IMR-90 (cell line): Measurements from ENCODE around the gene TRPC4AP. TPM values are rescaled to one million over a fixed set of nuclear protein-coding genes. Genes with fewer than 3 reads are reported as not detected.

Experiments used
- ATAC-seq: fragments of 200-7000 bp; cut with Tn5 transposase; 2 replicates; pipeline ENCODE4 v1.9.1; 2020; ENCODE audit warnings: low read depth, mild to moderate bottlenecking, moderate library complexity
- BruUV-seq: library from RNA; stranded (reverse); fragments of 400-500 nt; replicated peaks from 2 replicates; lab custom pipeline; 2021; lab: Mats Ljungman, UMichigan
- CTCF ChIA-PET: fragments of 300-600 bp; formaldehyde crosslinking; extraction: SDS; loops from one replicate; lab custom pipeline; 2021; ENCODE audit warnings: antibody characterized with exemption; lab: Yijun Ruan, JAX
- POLR2A ChIA-PET: fragments of 300-600 bp; sonication (Branson Sonifier 250); formaldehyde crosslinking; loops from one replicate; lab custom pipeline; 2022; ENCODE audit warnings: antibody characterized with exemption; ENCODE audit not compliant: unreplicated experiment; lab: Charles Lee
- DNase-seq: peaks from one replicate; pipeline ENCODE4 v3.0.0; 2013
- H2AFZ ChIP-seq: replicated peaks from 2 replicates; pipeline ENCODE3; 2013; ENCODE audit warnings: low read length, mild to moderate bottlenecking; ENCODE audit not compliant: poor library complexity
- H2AK5ac ChIP-seq: 2 replicates; pipeline ENCODE4 v1.6.1; 2013; ENCODE audit warnings: low read depth, low read length, inconsistent platforms
- H2AK9ac ChIP-seq: replicated peaks from 2 replicates; pipeline ENCODE3; 2013; ENCODE audit warnings: mild to moderate bottlenecking, low read depth, low read length, moderate library complexity; ENCODE audit not compliant: poor library complexity
- H2BK120ac ChIP-seq: 2 replicates; pipeline ENCODE4 v1.6.1; 2013; ENCODE audit warnings: low read depth, low read length, inconsistent platforms
- H2BK15ac ChIP-seq: 3 replicates; pipeline ENCODE4 v1.6.1; 2013; ENCODE audit warnings: low read depth, low read length, inconsistent platforms
- H2BK20ac ChIP-seq: 2 replicates; pipeline ENCODE4 v1.6.1; 2013; ENCODE audit warnings: low read depth, mild to moderate bottlenecking, inconsistent platforms, low read length, moderate library complexity
- H2BK5ac ChIP-seq: 2 replicates; pipeline ENCODE4 v1.6.1; 2013; ENCODE audit warnings: mild to moderate bottlenecking, low read depth, low read length, inconsistent platforms; ENCODE audit not compliant: poor library complexity, severe bottlenecking
- H3K14ac ChIP-seq: replicated peaks from 2 replicates; pipeline ENCODE4 v1.6.1; 2013; ENCODE audit warnings: low read depth, low read length, inconsistent platforms
- H3K18ac ChIP-seq: 2 replicates; pipeline ENCODE4 v1.6.1; 2013; ENCODE audit warnings: low read depth, low read length, control low read depth
- H3K23ac ChIP-seq: 2 replicates; pipeline ENCODE4 v1.6.1; 2013; ENCODE audit warnings: low read depth, low read length, inconsistent platforms
- H3K27ac ChIP-seq: 2 replicates; pipeline ENCODE4 v1.5.1; 2013; ENCODE audit warnings: mild to moderate bottlenecking, control low read depth, low read length; ENCODE audit not compliant: insufficient read depth
- H3K27me3 ChIP-seq: 2 replicates; pipeline ENCODE4 v1.6.1; 2013; ENCODE audit warnings: low read length; ENCODE audit not compliant: control insufficient read depth, insufficient read depth
- H3K36me3 ChIP-seq: 2 replicates; pipeline ENCODE4 v1.6.1; 2013; ENCODE audit warnings: low read length, mixed read lengths; ENCODE audit not compliant: control insufficient read depth, insufficient read depth
- H3K4ac ChIP-seq: 2 replicates; pipeline ENCODE4 v1.6.1; 2013; ENCODE audit warnings: low read depth, low read length, inconsistent platforms
- H3K4me1 ChIP-seq: 2 replicates; pipeline ENCODE4 v1.6.1; 2013; ENCODE audit warnings: low read length, mixed read lengths; ENCODE audit not compliant: control insufficient read depth, insufficient read depth
- H3K4me2 ChIP-seq: 2 replicates; pipeline ENCODE4 v1.6.1; 2013; ENCODE audit warnings: low read depth, mild to moderate bottlenecking, control low read depth, low read length, moderate library complexity
- H3K4me3 ChIP-seq: 2 replicates; pipeline ENCODE4 v1.5.1; 2013; ENCODE audit warnings: low read depth, mild to moderate bottlenecking, control low read depth, low read length, moderate library complexity; ENCODE audit not compliant: insufficient read depth
- H3K56ac ChIP-seq: 2 replicates; pipeline ENCODE4 v1.6.1; 2013; ENCODE audit warnings: low read length, inconsistent platforms; ENCODE audit not compliant: insufficient read depth; ENCODE audit errors: extremely low read depth
- H3K79me1 ChIP-seq, 2 experiments: 2 replicates each; pipeline ENCODE4 v1.6.1; 2013; ENCODE audit warnings: low read length in 2 of 2, inconsistent platforms in 1 of 2, low read depth in 1 of 2
- H3K9ac ChIP-seq: 2 replicates; pipeline ENCODE4 v1.6.1; 2013; ENCODE audit warnings: low read depth, low read length, control low read depth
- H3K9me1 ChIP-seq: 2 replicates; pipeline ENCODE4 v1.6.1; 2013; ENCODE audit warnings: low read length, inconsistent platforms; ENCODE audit not compliant: insufficient read depth
- H3K9me3 ChIP-seq: 2 replicates; pipeline ENCODE4 v1.6.1; 2013; ENCODE audit warnings: low read length; ENCODE audit not compliant: control insufficient read depth, insufficient read depth
- H4K20me1 ChIP-seq: 2 replicates; pipeline ENCODE4 v1.6.1; 2013; ENCODE audit warnings: low read length, inconsistent platforms; ENCODE audit not compliant: insufficient read depth
- H4K5ac ChIP-seq: 2 replicates; pipeline ENCODE4 v1.6.1; 2013; ENCODE audit warnings: mild to moderate bottlenecking, low read depth, low read length, control low read depth
- H4K8ac ChIP-seq, 2 experiments: 2 replicates each; pipeline ENCODE4 v1.6.1; 2013; ENCODE audit warnings: low read depth in 2 of 2, low read length in 2 of 2, control low read depth in 1 of 2, inconsistent platforms in 1 of 2
- H4K91ac ChIP-seq: 2 replicates; pipeline ENCODE4 v1.6.1; 2013; ENCODE audit warnings: low read depth, low read length, inconsistent platforms; ENCODE audit not compliant: insufficient read depth
- CEBPB ChIP-seq: IDR thresholded peaks from 2 replicates; pipeline ENCODE4 v1.6.1; 2012; ENCODE audit warnings: low read depth, low read length, improper control_type of control experiment
- NFE2L2 ChIP-seq: fragments of 150-350 bp; IDR thresholded peaks from 2 replicates; pipeline ENCODE4 v1.6.1; 2016; ENCODE audit warnings: low read depth, mild to moderate bottlenecking, low read length
- POLR2A ChIP-seq: IDR thresholded peaks from 2 replicates; pipeline ENCODE4 v1.6.1; 2012; ENCODE audit warnings: mild to moderate bottlenecking, low read depth, low read length
- RCOR1 ChIP-seq: IDR thresholded peaks from 2 replicates; pipeline ENCODE4 v1.6.1; 2012; ENCODE audit warnings: mild to moderate bottlenecking, low read length, improper control_type of control experiment; ENCODE audit not compliant: insufficient replicate concordance
- WGBS, 2 experiments: methylation state at CpG; one replicate each; pipeline versions ENCODE4 v1.1.5 to v1.1.7; 2013; ENCODE audit warnings: missing lambda C conversion rate in 2 of 2; ENCODE audit not compliant: insufficient read length in 1 of 2; ENCODE audit errors: extremely low coverage in 2 of 2; 5-methylcytosine and 5-hydroxymethylcytosine counted together
- dilution Hi-C: fragments of 300-500 bp; cut with HindIII; formaldehyde crosslinking; loops from one replicate; pipeline ENCODE4 v1.14.3; 2018; ENCODE audit warnings: low sequenced_read_pairs; ENCODE audit not compliant: unreplicated experiment
- in situ Hi-C: fragments of 300-500 bp; cut with MboI; formaldehyde crosslinking; loops from 3 replicates; pipeline ENCODE4 v1.14.3; 2019; ENCODE audit warnings: low sequenced_read_pairs, inconsistent platforms, mixed read lengths
- intact Hi-C: fragments of 100-400 bp; cut with micrococcal nuclease; formaldehyde crosslinking; loops from 2 replicates; pipeline ENCODE4 v1.10.0; 2022
- polyA plus RNA-seq, 3 experiments: library from polyadenylated mRNA; depleted of rRNA; stranded (reverse); fragments of >200 nt; gene quantifications; 2 replicates each; pipeline ENCODE4 v1.2.3, GENCODE V29; 2012; ENCODE audit warnings: low replicate concordance in 1 of 3
- total RNA-seq: library from RNA; depleted of rRNA; stranded (reverse); fragments of >200 nt; gene quantifications from 2 replicates; pipeline ENCODE4 v1.2.3, GENCODE V29; 2012
- TF ChIP-seq, protein P1 (sequence below): fragments of 150-350 bp; IDR thresholded peaks from 2 replicates; pipeline ENCODE4 v1.6.1; 2017; ENCODE audit warnings: mild to moderate bottlenecking, antibody characterized with exemption, low read length, low read depth

The TRPC4AP gene
- total and polyA plus RNA-seq, 2 of the 4 experiments (the other 2 are of a cell fraction): 41.0 to 81.0 TPM

DNA sequence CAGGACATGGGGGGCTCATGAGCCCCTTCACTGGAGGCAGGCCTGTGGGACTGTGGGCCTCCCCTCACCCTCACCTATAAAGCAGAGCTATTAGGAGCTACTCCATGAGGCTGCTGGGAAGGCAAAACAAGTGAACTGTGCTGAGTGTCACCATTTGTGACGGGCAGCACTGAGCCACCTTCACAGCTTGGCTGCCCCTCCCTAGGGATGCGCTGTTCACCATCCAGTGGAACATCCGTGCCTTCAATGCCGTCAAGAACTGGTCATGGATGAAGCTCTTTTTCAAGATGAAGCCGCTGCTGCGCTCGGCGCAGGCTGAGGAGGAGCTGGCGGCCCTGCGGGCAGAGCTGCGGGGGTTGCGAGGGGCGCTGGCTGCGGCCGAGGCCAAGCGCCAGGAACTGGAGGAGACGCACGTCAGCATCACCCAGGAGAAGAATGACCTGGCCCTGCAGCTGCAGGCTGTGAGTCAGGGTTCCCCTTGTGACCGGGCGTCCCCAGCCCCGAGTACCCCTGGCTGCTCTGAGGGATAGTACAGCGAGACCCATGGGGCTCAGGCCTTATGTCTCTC lies 98.6 kb downstream of the TRPC4AP start:
- Histone ChIP-seq H3K27ac (no peak overlapping the region), H3K4ac (no peak overlapping the region), H3K23ac (no peak overlapping the region), H4K91ac (no peak overlapping the region), H2BK20ac (no peak overlapping the region), H4K20me1 (peaks cover 23% of the 10 kb centered on the region), H3K79me1 (peaks cover 0 to 9% of the 10 kb centered on the region in 2 experiments; a peak in 3 of 4 replicates), H4K5ac (no peak overlapping the region), H3K27me3 (no peaks in the 10 kb centered on the region), H3K36me3 (peaks cover 50% of the 10 kb centered on the region; the same call in 1 of the 2 replicates), H3K18ac (no peak overlapping the region), H3K4me1 (no peaks in the 10 kb centered on the region), H2BK120ac (no peak overlapping the region), H2AK9ac (no peak overlapping the region), H3K9me1 (peaks cover 2% of the 10 kb centered on the region; the same call in 1 of the 2 replicates), H3K14ac (no peak overlapping the region), H2BK15ac (no peak overlapping the region), H4K8ac (no peak overlapping the region), H3K4me3 (no peak overlapping the region), H3K9me3 (no peaks in the 10 kb centered on the region), H2BK5ac (no peak overlapping the region), H3K56ac (no peak overlapping the region), H2AFZ (no peak overlapping the region), H3K4me2 (no peak overlapping the region), H2AK5ac (no peak overlapping the region), H3K9ac (no peak overlapping the region)
- dilution Hi-C loops (no loop called here), in situ Hi-C loops (no loop called here), intact Hi-C loops (no loop called here)
- CTCF ChIA-PET: no interaction called here
- POLR2A ChIA-PET: no interaction called here
- DNase-seq: no peak
- no TSS peak for BruUV-seq
- no peak for TF ChIP-seq NFE2L2
- no peak for TF ChIP-seq RCOR1
- TF ChIP-seq, protein P1, sequence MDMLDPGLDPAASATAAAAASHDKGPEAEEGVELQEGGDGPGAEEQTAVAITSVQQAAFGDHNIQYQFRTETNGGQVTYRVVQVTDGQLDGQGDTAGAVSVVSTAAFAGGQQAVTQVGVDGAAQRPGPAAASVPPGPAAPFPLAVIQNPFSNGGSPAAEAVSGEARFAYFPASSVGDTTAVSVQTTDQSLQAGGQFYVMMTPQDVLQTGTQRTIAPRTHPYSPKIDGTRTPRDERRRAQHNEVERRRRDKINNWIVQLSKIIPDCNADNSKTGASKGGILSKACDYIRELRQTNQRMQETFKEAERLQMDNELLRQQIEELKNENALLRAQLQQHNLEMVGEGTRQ: no peak
- no peak for TF ChIP-seq POLR2A
- TF ChIP-seq CEBPB: no peak
- ATAC-seq: no peak
- WGBS, 2 experiments: 93% methylated on average over 20 of the region's 22 CpGs; no CpG with 5 or more reads in 1 of the 2 experiments
